ENCODE data around the gene NECAP2.

Gene NECAP2

DNA sequence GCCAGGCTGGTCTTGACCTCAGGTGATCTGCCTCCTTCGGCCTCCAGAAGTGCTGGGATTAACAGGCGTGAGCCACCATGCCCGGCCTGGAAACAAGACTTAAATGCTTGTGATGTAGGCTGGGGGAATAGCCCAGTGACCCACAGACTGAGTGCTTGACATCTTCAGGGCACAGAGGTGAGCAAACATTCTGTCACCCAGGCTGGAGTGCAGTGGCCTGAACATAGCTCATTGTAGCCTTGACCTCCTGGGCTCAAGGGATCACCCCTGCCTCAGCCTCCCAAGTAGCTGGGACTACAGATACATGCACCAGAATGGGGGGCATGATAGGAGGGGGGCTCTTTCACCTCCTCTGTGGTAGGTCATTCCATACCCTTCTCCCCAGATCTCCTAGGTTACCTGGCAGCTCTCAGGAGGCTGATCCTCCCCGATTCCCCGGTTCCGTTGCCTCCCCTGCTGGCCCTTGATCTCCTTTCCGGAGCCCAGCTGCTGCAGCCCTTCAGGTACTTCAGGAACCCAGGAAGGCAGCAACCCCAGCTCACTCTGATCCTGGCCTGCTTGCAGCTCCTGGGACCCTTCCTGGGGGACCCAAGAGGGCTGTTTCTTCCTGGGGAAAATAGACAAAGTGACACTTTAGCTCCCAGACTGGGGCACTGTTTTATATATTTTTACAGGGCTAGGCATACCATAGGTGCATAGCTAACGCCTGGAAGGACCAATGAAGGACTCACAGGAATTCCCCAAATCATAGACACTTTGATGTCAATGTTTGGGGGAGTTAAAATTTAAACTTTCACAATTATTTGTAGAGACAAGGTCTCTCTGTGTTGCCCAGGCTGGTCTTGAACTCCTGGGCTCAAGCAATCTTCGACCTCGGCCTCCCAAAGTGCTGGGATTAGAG is 15.1 kb upstream of the NECAP2 start:
- H3F3A ChIP-seq (ENCODE audit: insufficient read depth, low read length) = peaks cover 8% of the 10 kb centered on the region; the same call in 1 of the 2 replicates
- H2AFZ ChIP-seq (ENCODE audit: low read length) = no peak overlapping the region
- no peak overlapping the region for H3K27ac ChIP-seq (ENCODE audit: low read length)
- peaks cover 13% of the 10 kb centered on the region for H3K4me1 ChIP-seq (ENCODE audit: low read length)
- no peak overlapping the region for H3K4me2 ChIP-seq (ENCODE audit: low read depth, low read length)
- H3K9me2 ChIP-seq (replicated peaks; ENCODE audit: insufficient read depth, low read length) = no peaks in the 10 kb centered on the region
- TF ChIP-seq EZH2phosphoT487 (IDR thresholded peaks at IDR 0.05; ENCODE audit: low read length) (no peak), EZH2 (optimal IDR thresholded peaks at IDR 0.05; ENCODE audit: low read depth, low read length) (no peak)
- TF ChIP-seq, protein P1, sequence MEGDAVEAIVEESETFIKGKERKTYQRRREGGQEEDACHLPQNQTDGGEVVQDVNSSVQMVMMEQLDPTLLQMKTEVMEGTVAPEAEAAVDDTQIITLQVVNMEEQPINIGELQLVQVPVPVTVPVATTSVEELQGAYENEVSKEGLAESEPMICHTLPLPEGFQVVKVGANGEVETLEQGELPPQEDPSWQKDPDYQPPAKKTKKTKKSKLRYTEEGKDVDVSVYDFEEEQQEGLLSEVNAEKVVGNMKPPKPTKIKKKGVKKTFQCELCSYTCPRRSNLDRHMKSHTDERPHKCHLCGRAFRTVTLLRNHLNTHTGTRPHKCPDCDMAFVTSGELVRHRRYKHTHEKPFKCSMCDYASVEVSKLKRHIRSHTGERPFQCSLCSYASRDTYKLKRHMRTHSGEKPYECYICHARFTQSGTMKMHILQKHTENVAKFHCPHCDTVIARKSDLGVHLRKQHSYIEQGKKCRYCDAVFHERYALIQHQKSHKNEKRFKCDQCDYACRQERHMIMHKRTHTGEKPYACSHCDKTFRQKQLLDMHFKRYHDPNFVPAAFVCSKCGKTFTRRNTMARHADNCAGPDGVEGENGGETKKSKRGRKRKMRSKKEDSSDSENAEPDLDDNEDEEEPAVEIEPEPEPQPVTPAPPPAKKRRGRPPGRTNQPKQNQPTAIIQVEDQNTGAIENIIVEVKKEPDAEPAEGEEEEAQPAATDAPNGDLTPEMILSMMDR (IDR thresholded peaks at IDR 0.05; ENCODE audit: low read length) = no peak
- H3K79me2 ChIP-seq (ENCODE audit: low read length) = no peaks in the 10 kb centered on the region
- no peak overlapping the region for H3K4me3 ChIP-seq (ENCODE audit: low read length)
- no peaks in the 10 kb centered on the region for H3K9me3 ChIP-seq (replicated peaks; ENCODE audit: insufficient read depth, low read length)
- no peak overlapping the region for H3K9ac ChIP-seq (ENCODE audit: low read length)
- H3K27me3 ChIP-seq (replicated peaks; ENCODE audit: insufficient read depth, low read length) = peaks cover 26% of the 10 kb centered on the region
- DNase-seq = no peak
- H4K20me1 ChIP-seq (ENCODE audit: insufficient read depth, low read length) = no peaks in the 10 kb centered on the region
- no peaks in the 10 kb centered on the region for H3K36me3 ChIP-seq (replicated peaks; ENCODE audit: insufficient read depth, low read length)

DNA sequence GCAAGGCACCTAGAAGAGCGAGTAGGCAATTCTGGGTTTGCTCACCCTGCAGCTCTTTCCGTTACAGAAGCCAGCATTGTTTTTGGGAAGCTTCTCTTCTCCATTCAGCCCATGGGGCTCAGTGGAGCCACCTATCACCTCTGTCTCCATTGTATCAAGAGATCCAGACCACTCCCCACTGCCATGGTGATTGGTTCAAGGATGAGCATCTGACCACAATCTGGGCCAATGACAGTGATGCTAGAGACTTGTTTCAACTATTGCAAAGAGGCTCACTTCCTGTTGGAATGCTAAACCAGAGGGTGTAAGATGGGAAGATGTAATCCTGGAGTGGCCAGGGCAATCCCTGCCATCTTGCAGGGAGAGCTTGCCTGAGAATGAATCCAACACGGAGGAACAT is 9.9 kb upstream of the NECAP2 start:
- Histone ChIP-seq H3F3A (ENCODE audit: insufficient read depth, low read length) (no peaks in the 10 kb centered on the region), H3K9ac (ENCODE audit: low read length) (no peak overlapping the region), H3K9me2 (replicated peaks; ENCODE audit: insufficient read depth, low read length) (no peaks in the 10 kb centered on the region), H3K4me3 (ENCODE audit: low read length) (no peak overlapping the region), H2AFZ (ENCODE audit: low read length) (no peak overlapping the region), H4K20me1 (ENCODE audit: insufficient read depth, low read length) (no peaks in the 10 kb centered on the region), H3K4me1 (ENCODE audit: low read length) (no peaks in the 10 kb centered on the region), H3K27me3 (replicated peaks; ENCODE audit: insufficient read depth, low read length) (no peaks in the 10 kb centered on the region; the same call in 1 of the 2 replicates), H3K27ac (ENCODE audit: low read length) (no peak overlapping the region), H3K79me2 (ENCODE audit: low read length) (no peaks in the 10 kb centered on the region), H3K4me2 (ENCODE audit: low read depth, low read length) (no peak overlapping the region), H3K36me3 (replicated peaks; ENCODE audit: insufficient read depth, low read length) (no peaks in the 10 kb centered on the region), H3K9me3 (replicated peaks; ENCODE audit: insufficient read depth, low read length) (no peaks in the 10 kb centered on the region)
- TF ChIP-seq EZH2 (optimal IDR thresholded peaks at IDR 0.05; ENCODE audit: low read depth, low read length) (no peak), EZH2phosphoT487 (IDR thresholded peaks at IDR 0.05; ENCODE audit: low read length) (no peak)
- TF ChIP-seq, protein P1 (IDR thresholded peaks at IDR 0.05; ENCODE audit: low read length) = no peak
- DNase-seq = no peak

DNA sequence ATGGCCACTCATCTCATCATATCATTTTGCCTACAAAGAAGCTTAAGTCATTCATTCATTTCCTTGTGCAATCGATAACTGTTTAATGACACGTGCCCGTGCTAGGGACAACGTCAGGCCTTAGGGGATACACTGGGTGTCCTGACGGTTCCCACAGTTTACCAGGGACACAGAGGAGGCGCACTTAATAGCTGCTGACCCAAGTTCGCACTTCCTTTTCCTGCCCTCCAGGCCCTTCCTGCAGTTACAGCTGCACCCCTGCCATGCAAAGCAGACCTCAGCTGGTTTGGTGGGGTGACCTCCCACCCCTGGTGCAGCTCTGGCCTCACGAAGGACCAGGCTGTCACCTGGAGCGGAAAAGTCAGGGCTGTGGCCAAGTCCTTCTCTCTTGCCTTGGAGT is 7.5 kb upstream of the NECAP2 start:
- no peaks in the 10 kb centered on the region for H3F3A ChIP-seq (ENCODE audit: insufficient read depth, low read length)
- H3K9me2 ChIP-seq (replicated peaks; ENCODE audit: insufficient read depth, low read length) = no peaks in the 10 kb centered on the region
- H3K79me2 ChIP-seq (ENCODE audit: low read length) = no peaks in the 10 kb centered on the region
- H3K4me2 ChIP-seq (ENCODE audit: low read depth, low read length) = no peak overlapping the region
- H3K9me3 ChIP-seq (replicated peaks; ENCODE audit: insufficient read depth, low read length) = no peaks in the 10 kb centered on the region
- no peak for DNase-seq
- H3K36me3 ChIP-seq (replicated peaks; ENCODE audit: insufficient read depth, low read length) = no peaks in the 10 kb centered on the region
- no peak overlapping the region for H3K27ac ChIP-seq (ENCODE audit: low read length)
- no peak overlapping the region for H3K9ac ChIP-seq (ENCODE audit: low read length)
- no peaks in the 10 kb centered on the region for H4K20me1 ChIP-seq (ENCODE audit: insufficient read depth, low read length)
- no peak overlapping the region for H3K4me3 ChIP-seq (ENCODE audit: low read length)
- H3K27me3 ChIP-seq (replicated peaks; ENCODE audit: insufficient read depth, low read length) = no peaks in the 10 kb centered on the region; the same call in 1 of the 2 replicates
- no peaks in the 10 kb centered on the region for H3K4me1 ChIP-seq (ENCODE audit: low read length)
- TF ChIP-seq EZH2phosphoT487 (IDR thresholded peaks at IDR 0.05; ENCODE audit: low read length) = no peak
- TF ChIP-seq, protein P1 (IDR thresholded peaks at IDR 0.05; ENCODE audit: low read length) = no peak
- no peak for TF ChIP-seq EZH2 (optimal IDR thresholded peaks at IDR 0.05; ENCODE audit: low read depth, low read length)
- no peak overlapping the region for H2AFZ ChIP-seq (ENCODE audit: low read length)
